ENCODE data around the gene CCL27.

CCL27 gene

DNA sequence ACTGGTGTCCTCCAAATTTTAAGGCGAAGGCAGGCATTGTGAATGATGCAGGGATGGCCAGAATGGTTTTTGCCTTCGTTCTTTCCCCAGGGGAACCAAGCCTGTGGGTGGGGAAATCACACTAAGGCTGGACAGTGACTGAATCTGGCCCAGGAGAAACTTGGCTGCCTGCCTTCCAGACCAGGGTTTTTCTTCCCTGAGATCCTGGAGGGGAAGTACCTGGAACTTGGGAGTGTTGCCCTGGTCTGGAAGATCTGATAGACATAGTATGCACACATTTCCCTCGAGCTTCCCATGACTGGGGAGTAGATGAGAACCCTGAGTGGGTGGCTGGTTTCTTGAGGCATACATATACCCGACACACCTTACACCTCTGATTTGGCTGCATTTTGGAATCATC is 11.1 kb downstream of the CCL27 start:
- Mint-ChIP-seq H3K4me1 (peaks cover 87% of the 10 kb centered on the region), H3K27me3 (ENCODE audit: low read depth, poor library complexity) (peaks cover 2% of the 10 kb centered on the region), H3K4me3 (peak overlapping the region; percentile 82), H3K9me3 (no peaks in the 10 kb centered on the region), H3K27ac (peak overlapping the region; percentile 99), H3K36me3 (ENCODE audit: low read depth) (peaks cover 24% of the 10 kb centered on the region)
- no peak for TF ChIP-seq CTCF (IDR thresholded peaks at IDR 0.05)
- no peak for DNase-seq

- no peak for DNase-seq
- Mint-ChIP-seq H3K4me3 (peak overlapping the region; percentile 82), H3K27me3 (ENCODE audit: low read depth, poor library complexity) (no peaks in the 10 kb centered on the region), H3K27ac (peak overlapping the region; percentile 99), H3K36me3 (ENCODE audit: low read depth) (peaks cover 24% of the 10 kb centered on the region), H3K9me3 (no peaks in the 10 kb centered on the region), H3K4me1 (peaks cover 89% of the 10 kb centered on the region)
- TF ChIP-seq CTCF (IDR thresholded peaks at IDR 0.05): no peak
Measured at GRCh38 chr9:34650816-34651215, 11.6 kb downstream of the CCL27 start.

DNA sequence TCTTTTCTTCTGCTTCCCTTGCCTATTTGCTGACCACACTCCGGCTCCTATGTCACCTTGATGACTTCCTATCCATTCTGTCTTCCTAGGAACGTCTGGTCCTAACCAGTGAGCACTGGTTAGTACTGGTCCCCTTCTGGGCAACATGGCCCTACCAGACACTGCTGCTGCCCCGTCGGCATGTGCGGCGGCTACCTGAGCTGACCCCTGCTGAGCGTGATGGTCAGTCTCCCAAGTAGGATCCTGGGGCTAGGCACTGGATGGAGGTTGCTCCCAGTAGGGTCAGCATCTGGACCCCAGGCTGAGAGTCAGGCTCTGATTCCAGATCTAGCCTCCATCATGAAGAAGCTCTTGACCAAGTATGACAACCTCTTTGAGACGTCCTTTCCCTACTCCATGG is 13.8 kb downstream of the CCL27 start:
- Mint-ChIP-seq H3K9me3 (no peaks in the 10 kb centered on the region), H3K4me3 (peak overlapping the region; percentile 94), H3K36me3 (ENCODE audit: low read depth) (peaks cover 24% of the 10 kb centered on the region), H3K4me1 (peaks cover 82% of the 10 kb centered on the region), H3K27me3 (ENCODE audit: low read depth, poor library complexity) (peaks cover 6% of the 10 kb centered on the region), H3K27ac (peak overlapping the region; percentile 24)
- no peak for DNase-seq
- TF ChIP-seq CTCF (IDR thresholded peaks at IDR 0.05): no peak

- Mint-ChIP-seq H3K4me1 (peaks cover 71% of the 10 kb centered on the region), H3K27ac (peak overlapping the region; percentile 87), H3K36me3 (ENCODE audit: low read depth) (peaks cover 24% of the 10 kb centered on the region), H3K9me3 (no peaks in the 10 kb centered on the region), H3K4me3 (peak overlapping the region; percentile 94), H3K27me3 (ENCODE audit: low read depth, poor library complexity) (peaks cover 6% of the 10 kb centered on the region)
- DNase-seq: no peak
- TF ChIP-seq CTCF (IDR thresholded peaks at IDR 0.05): no peak
Measured at GRCh38 chr9:34647651-34648050, 14.8 kb downstream of the CCL27 start.

- no peak for TF ChIP-seq CTCF (IDR thresholded peaks at IDR 0.05)
- Mint-ChIP-seq H3K4me1 (peaks cover 65% of the 10 kb centered on the region), H3K9me3 (no peaks in the 10 kb centered on the region), H3K27ac (peak overlapping the region; percentile 87), H3K36me3 (ENCODE audit: low read depth) (peaks cover 24% of the 10 kb centered on the region), H3K4me3 (peak overlapping the region; percentile 94), H3K27me3 (ENCODE audit: low read depth, poor library complexity) (peaks cover 6% of the 10 kb centered on the region)
- no peak for DNase-seq
Measured at GRCh38 chr9:34647084-34647403, 15.4 kb downstream of the CCL27 start.

DNA sequence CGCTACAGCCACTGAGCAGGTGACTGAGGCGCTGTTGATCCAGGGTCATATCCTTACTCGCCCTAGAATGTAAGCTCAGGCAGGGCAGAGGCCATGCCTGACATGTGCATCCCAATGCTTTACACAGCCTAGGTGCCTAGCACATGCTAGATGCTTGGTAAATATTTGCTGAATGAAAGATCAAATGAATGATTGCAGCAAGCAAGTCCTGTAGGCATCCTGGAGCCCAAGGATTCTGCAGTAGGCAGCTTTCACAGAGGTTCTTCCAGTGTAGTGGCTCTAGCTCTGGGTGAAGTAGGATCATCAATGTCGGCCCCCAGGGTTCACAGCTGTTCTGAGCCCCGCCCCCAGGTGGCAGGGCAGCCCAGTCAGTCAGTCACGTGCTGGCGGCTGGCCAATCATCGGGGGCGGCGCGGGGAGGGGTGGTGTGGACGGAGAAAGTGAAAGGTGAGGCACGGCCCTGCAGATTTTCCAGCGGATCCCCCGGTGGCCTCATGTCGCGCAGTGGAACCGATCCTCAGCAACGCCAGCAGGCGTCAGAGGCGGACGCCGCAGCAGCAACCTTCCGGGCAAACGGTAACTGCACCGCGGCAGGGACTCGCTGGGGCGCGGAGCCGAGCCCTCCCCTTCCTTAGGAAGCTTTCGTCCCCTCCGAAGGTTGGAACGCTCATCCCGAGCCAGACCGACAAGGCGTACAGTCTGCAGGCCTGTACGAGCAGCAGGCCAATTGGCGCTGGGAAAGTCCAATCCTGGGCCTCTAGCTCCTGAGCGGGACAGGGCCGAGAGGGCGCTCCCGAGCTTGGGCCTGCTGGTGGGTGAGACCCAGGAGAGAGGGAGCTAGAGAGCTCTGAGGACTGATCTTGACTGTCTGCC is 16.0 kb downstream of the CCL27 start, which contains the start of gene GALT:
Gene GALT, plus strand, starts transcription at position 465 of the 873 bp plus-strand sequence. Its CDS starts 30 bp downstream, at position 495.
- no peaks in the 10 kb centered on the region for H3K9me3 Mint-ChIP-seq
- H3K27me3 Mint-ChIP-seq (ENCODE audit: low read depth, poor library complexity): peaks cover 6% of the 10 kb centered on the region
- no peak for TF ChIP-seq CTCF (IDR thresholded peaks at IDR 0.05)
- H3K4me3 Mint-ChIP-seq: peak within 1 kb of the TSS; percentile 94
- peak; percentile 96 for DNase-seq
- peaks cover 59% of the 10 kb centered on the region for H3K4me1 Mint-ChIP-seq
- H3K36me3 Mint-ChIP-seq (ENCODE audit: low read depth): peaks cover 24% of the 10 kb centered on the region
- peak within 1 kb of the TSS; percentile 87 for H3K27ac Mint-ChIP-seq
